Measurements from ENCODE around the gene MFAP5. TPM values are rescaled to one million over a fixed set of nuclear protein-coding genes. Genes with fewer than 3 reads are reported as not detected.

MFAP5 gene
- total and polyA plus RNA-seq, 10 of the 15 experiments (the other 5 are each of a cell fraction or from before 2014, with no cell fraction given) = 0.06 to 0.14 (median 0.12) TPM; not detected in 7

DNA sequence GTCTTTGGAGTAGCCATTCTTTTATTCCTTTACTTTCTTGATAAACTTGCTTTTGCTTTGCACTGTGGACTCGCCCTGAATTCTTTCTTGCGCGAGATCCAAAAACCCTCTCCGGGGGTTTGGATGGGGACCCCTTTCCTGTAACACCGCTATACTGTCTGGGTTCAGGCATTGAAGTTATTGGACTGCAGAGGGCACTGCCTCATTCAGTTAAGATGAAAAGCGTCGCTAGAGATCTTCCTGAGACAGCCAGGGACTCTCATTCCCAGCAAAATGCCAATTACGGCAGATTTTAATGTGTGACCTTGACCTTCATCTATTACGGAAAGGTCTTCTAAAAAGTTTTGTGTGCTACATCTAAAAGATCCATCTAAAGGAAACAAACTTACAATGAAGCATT, 17.9 kb upstream of the MFAP5 start:
- BruUV-seq (replicated peaks) = no TSS peak
- Histone ChIP-seq H3K27me3 (replicated peaks in 1 of 2; ENCODE audit: control insufficient read depth in 2 of 2, insufficient read depth in 2 of 2, low read length in 1 of 2) (no peaks in the 10 kb centered on the region), H2AFZ (ENCODE audit: control insufficient read depth, low read depth, low read length) (no peak overlapping the region), H3K27ac (ENCODE audit: control insufficient read depth, insufficient read depth) (no peak overlapping the region), H3K9me3 (replicated peaks; ENCODE audit: control insufficient read depth, insufficient read depth, low read length) (no peaks in the 10 kb centered on the region), H3K4me1 (ENCODE audit: control insufficient read depth, insufficient read depth, low read length) (no peaks in the 10 kb centered on the region), H3K36me3 (ENCODE audit: control insufficient read depth in 2 of 2, insufficient read depth in 2 of 2, low read length in 1 of 2) (no peaks in the 10 kb centered on the region), H3K79me2 (ENCODE audit: control insufficient read depth, insufficient read depth, low read length) (no peaks in the 10 kb centered on the region), H4K20me1 (ENCODE audit: control insufficient read depth, insufficient read depth) (no peaks in the 10 kb centered on the region), H3K4me3 (no peak overlapping the region), H3K4me2 (ENCODE audit: control insufficient read depth, insufficient read depth) (no peak overlapping the region), H3K9ac (ENCODE audit: control insufficient read depth, insufficient read depth, low read length) (no peak overlapping the region)
- ChIA-PET CTCF (interaction anchor here (0.6 to 3.1 kb wide), 6 partner anchors 136 to 369 kb away, joined by 3 to 30 read pairs (median 14); no protein-coding TSS in a partner anchor), RAD21 (ENCODE audit: unreplicated experiment) (interaction anchor here (1.5 kb wide), 2 partner anchors 136 to 180 kb away, joined by 4 to 11 read pairs; no protein-coding TSS in a partner anchor), POLR2A (no interaction called here), SMC1A (ENCODE audit: uncharacterized antibody, unreplicated experiment) (interaction anchor here (0.9 to 2.4 kb wide), 4 partner anchors 25 to 369 kb away, joined by 3 to 15 read pairs (median 4); no protein-coding TSS in a partner anchor)
- intact Hi-C loops (cut with micrococcal nuclease; ENCODE audit: unreplicated experiment) = loop anchor here (5.0 to 10.0 kb wide), 3 partner anchors 136 to 272 kb away; partner anchors contain the start of genes A2ML1 and CLEC4E
- FAIRE-seq = no peak
- TF ChIP-seq LARP7 (IDR thresholded peaks at IDR 0.05) = no peak
- no peak for TF ChIP-seq ZSCAN29 (IDR thresholded peaks at IDR 0.05)
- TF ChIP-seq IKZF2 (IDR thresholded peaks at IDR 0.05) = no peak
- TF ChIP-seq NR2C2 (IDR thresholded peaks at IDR 0.05; ENCODE audit: borderline replicate concordance, control insufficient read depth, insufficient read length, low read depth) = no peak
- TF ChIP-seq, protein P1, sequence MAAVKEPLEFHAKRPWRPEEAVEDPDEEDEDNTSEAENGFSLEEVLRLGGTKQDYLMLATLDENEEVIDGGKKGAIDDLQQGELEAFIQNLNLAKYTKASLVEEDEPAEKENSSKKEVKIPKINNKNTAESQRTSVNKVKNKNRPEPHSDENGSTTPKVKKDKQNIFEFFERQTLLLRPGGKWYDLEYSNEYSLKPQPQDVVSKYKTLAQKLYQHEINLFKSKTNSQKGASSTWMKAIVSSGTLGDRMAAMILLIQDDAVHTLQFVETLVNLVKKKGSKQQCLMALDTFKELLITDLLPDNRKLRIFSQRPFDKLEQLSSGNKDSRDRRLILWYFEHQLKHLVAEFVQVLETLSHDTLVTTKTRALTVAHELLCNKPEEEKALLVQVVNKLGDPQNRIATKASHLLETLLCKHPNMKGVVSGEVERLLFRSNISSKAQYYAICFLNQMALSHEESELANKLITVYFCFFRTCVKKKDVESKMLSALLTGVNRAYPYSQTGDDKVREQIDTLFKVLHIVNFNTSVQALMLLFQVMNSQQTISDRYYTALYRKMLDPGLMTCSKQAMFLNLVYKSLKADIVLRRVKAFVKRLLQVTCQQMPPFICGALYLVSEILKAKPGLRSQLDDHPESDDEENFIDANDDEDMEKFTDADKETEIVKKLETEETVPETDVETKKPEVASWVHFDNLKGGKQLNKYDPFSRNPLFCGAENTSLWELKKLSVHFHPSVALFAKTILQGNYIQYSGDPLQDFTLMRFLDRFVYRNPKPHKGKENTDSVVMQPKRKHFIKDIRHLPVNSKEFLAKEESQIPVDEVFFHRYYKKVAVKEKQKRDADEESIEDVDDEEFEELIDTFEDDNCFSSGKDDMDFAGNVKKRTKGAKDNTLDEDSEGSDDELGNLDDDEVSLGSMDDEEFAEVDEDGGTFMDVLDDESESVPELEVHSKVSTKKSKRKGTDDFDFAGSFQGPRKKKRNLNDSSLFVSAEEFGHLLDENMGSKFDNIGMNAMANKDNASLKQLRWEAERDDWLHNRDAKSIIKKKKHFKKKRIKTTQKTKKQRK (IDR thresholded peaks at IDR 0.05; ENCODE audit: low read depth, low read length) = no peak
- no peak for TF ChIP-seq FOS (IDR thresholded peaks at IDR 0.05; ENCODE audit: borderline replicate concordance, extremely low read depth, insufficient read length)
- TF ChIP-seq, protein P2, sequence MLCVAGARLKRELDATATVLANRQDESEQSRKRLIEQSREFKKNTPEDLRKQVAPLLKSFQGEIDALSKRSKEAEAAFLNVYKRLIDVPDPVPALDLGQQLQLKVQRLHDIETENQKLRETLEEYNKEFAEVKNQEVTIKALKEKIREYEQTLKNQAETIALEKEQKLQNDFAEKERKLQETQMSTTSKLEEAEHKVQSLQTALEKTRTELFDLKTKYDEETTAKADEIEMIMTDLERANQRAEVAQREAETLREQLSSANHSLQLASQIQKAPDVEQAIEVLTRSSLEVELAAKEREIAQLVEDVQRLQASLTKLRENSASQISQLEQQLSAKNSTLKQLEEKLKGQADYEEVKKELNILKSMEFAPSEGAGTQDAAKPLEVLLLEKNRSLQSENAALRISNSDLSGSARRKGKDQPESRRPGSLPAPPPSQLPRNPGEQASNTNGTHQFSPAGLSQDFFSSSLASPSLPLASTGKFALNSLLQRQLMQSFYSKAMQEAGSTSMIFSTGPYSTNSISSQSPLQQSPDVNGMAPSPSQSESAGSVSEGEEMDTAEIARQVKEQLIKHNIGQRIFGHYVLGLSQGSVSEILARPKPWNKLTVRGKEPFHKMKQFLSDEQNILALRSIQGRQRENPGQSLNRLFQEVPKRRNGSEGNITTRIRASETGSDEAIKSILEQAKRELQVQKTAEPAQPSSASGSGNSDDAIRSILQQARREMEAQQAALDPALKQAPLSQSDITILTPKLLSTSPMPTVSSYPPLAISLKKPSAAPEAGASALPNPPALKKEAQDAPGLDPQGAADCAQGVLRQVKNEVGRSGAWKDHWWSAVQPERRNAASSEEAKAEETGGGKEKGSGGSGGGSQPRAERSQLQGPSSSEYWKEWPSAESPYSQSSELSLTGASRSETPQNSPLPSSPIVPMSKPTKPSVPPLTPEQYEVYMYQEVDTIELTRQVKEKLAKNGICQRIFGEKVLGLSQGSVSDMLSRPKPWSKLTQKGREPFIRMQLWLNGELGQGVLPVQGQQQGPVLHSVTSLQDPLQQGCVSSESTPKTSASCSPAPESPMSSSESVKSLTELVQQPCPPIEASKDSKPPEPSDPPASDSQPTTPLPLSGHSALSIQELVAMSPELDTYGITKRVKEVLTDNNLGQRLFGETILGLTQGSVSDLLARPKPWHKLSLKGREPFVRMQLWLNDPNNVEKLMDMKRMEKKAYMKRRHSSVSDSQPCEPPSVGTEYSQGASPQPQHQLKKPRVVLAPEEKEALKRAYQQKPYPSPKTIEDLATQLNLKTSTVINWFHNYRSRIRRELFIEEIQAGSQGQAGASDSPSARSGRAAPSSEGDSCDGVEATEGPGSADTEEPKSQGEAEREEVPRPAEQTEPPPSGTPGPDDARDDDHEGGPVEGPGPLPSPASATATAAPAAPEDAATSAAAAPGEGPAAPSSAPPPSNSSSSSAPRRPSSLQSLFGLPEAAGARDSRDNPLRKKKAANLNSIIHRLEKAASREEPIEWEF (IDR thresholded peaks at IDR 0.05; ENCODE audit: insufficient replicate concordance, low read depth, low read length) = no peak
- no peak for TF ChIP-seq ZNF622 (IDR thresholded peaks at IDR 0.05)
- TF ChIP-seq MXI1 (IDR thresholded peaks at IDR 0.05; ENCODE audit: low read depth, low read length) = no peak
- DNase-seq (ENCODE audit: low read depth, low spot score) = no peak
- in situ Hi-C loops (cut with MboI) = loop anchor here (5.0 to 10.0 kb wide), 2 partner anchors 214 to 367 kb away; no protein-coding TSS in a partner anchor
- ATAC-seq = no peak
- WGBS (ENCODE audit: insufficient coverage, insufficient replicate concordance, low lambda C conversion rate, missing lambda C conversion rate) = 89% methylated on average over 9 of the region's 9 CpGs
